ENCODE results near the gene ITGB7.
A peak's percentile ranks its signal among the peaks of the same experiment; 100 is the strongest.

The ITGB7 gene

GRCh38 chr12:53220694-53221202 is 13.7 kb upstream of the ITGB7 start (continued):
- TF ChIP-seq ZNF555 (tag by site-specific recombination; conservative IDR thresholded peaks at IDR 0.05) (no peak), ZNF837 (tag by site-specific recombination; IDR thresholded peaks at IDR 0.05) (no peak), ZNF521 (tag by site-specific recombination; IDR thresholded peaks at IDR 0.05) (no peak), ZNF629 (tag by site-specific recombination; IDR thresholded peaks at IDR 0.05) (no peak), ZSCAN5A (tag by site-specific recombination; IDR thresholded peaks at IDR 0.05) (no peak), ZNF664 (tag by site-specific recombination; IDR thresholded peaks at IDR 0.05) (no peak), GFI1B (tag by site-specific recombination; IDR thresholded peaks at IDR 0.05) (no peak), ZBTB21 (tag by site-specific recombination; IDR thresholded peaks at IDR 0.05) (no peak), ZEB2 (tag by site-specific recombination; IDR thresholded peaks at IDR 0.05) (0 out of 2 replicates have a peak, but pooled peaks have one; percentile 56), PRDM4 (tag by site-specific recombination; IDR thresholded peaks at IDR 0.05) (0 out of 2 replicates have a peak, but pooled peaks have one; percentile 7), PRDM1 (tag by site-specific recombination; IDR thresholded peaks at IDR 0.05) (peak; percentile 56; the same call in 1 of the 2 replicates), ZIC2 (tag by site-specific recombination; IDR thresholded peaks at IDR 0.05) (peak; percentile 69), PATZ1 (tag by site-specific recombination; IDR thresholded peaks at IDR 0.05) (no peak; the same call in none of the 2 replicates), KLF1 (tag by site-specific recombination; IDR thresholded peaks at IDR 0.05) (peak; percentile 88), ZNF16 (tag by site-specific recombination; IDR thresholded peaks at IDR 0.05; ENCODE audit: low read depth) (no peak), ZNF660 (tag by site-specific recombination; IDR thresholded peaks at IDR 0.05) (peak; percentile 30; the same call in 1 of the 2 replicates), ZNF830 (tag by site-specific recombination; IDR thresholded peaks at IDR 0.05; ENCODE audit: low read depth) (no peak), ZNF501 (tag by site-specific recombination; IDR thresholded peaks at IDR 0.05) (no peak; the same call in 1 of the 2 replicates), ZNF561 (tag by site-specific recombination; IDR thresholded peaks at IDR 0.05; ENCODE audit: borderline replicate concordance) (peak; percentile 85), ZNF280D (tag by site-specific recombination; IDR thresholded peaks at IDR 0.05) (no peak), ZNF658 (tag by site-specific recombination; IDR thresholded peaks at IDR 0.05) (no peak), ZNF785 (tag by site-specific recombination; IDR thresholded peaks at IDR 0.05) (no peak), ZNF114 (tag by site-specific recombination; IDR thresholded peaks at IDR 0.05) (no peak), ZNF169 (tag by site-specific recombination; IDR thresholded peaks at IDR 0.05) (0 out of 2 replicates have a peak, but pooled peaks have one; percentile 28)
- TF ChIP-seq, protein P1, sequence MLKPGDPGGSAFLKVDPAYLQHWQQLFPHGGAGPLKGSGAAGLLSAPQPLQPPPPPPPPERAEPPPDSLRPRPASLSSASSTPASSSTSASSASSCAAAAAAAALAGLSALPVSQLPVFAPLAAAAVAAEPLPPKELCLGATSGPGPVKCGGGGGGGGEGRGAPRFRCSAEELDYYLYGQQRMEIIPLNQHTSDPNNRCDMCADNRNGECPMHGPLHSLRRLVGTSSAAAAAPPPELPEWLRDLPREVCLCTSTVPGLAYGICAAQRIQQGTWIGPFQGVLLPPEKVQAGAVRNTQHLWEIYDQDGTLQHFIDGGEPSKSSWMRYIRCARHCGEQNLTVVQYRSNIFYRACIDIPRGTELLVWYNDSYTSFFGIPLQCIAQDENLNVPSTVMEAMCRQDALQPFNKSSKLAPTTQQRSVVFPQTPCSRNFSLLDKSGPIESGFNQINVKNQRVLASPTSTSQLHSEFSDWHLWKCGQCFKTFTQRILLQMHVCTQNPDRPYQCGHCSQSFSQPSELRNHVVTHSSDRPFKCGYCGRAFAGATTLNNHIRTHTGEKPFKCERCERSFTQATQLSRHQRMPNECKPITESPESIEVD (tag by site-specific recombination; IDR thresholded peaks at IDR 0.05), result no peak
- TF ChIP-seq, protein P2, sequence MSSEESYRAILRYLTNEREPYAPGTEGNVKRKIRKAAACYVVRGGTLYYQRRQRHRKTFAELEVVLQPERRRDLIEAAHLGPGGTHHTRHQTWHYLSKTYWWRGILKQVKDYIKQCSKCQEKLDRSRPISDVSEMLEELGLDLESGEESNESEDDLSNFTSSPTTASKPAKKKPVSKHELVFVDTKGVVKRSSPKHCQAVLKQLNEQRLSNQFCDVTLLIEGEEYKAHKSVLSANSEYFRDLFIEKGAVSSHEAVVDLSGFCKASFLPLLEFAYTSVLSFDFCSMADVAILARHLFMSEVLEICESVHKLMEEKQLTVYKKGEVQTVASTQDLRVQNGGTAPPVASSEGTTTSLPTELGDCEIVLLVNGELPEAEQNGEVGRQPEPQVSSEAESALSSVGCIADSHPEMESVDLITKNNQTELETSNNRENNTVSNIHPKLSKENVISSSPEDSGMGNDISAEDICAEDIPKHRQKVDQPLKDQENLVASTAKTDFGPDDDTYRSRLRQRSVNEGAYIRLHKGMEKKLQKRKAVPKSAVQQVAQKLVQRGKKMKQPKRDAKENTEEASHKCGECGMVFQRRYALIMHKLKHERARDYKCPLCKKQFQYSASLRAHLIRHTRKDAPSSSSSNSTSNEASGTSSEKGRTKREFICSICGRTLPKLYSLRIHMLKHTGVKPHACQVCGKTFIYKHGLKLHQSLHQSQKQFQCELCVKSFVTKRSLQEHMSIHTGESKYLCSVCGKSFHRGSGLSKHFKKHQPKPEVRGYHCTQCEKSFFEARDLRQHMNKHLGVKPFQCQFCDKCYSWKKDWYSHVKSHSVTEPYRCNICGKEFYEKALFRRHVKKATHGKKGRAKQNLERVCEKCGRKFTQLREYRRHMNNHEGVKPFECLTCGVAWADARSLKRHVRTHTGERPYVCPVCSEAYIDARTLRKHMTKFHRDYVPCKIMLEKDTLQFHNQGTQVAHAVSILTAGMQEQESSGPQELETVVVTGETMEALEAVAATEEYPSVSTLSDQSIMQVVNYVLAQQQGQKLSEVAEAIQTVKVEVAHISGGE (tag by site-specific recombination; conservative IDR thresholded peaks at IDR 0.05; ENCODE audit: low read depth), result no peak
